Muscle layer of colon (tissue), 2 donors: ENCODE data around the gene ARF1.

Experiments
- H3K27ac ChIP-seq: one replicate; pipeline ENCODE4 v1.7.0; 2013; ENCODE audit warnings: low read depth, mild to moderate bottlenecking, low read length, moderate library complexity
- H3K27me3 ChIP-seq, 2 donors: one replicate each; pipeline ENCODE4 v1.7.0; 2013; ENCODE audit warnings: low read length in 2 of 2, mild to moderate bottlenecking in 2 of 2; ENCODE audit not compliant: insufficient read depth in 2 of 2, control insufficient read depth in 1 of 2
- H3K36me3 ChIP-seq: one replicate; pipeline ENCODE4 v1.7.0; 2013; ENCODE audit warnings: mild to moderate bottlenecking, low read length; ENCODE audit not compliant: insufficient read depth
- H3K4me1 ChIP-seq: one replicate; pipeline ENCODE4 v1.7.0; 2013; ENCODE audit warnings: mild to moderate bottlenecking, low read length; ENCODE audit not compliant: insufficient read depth
- H3K4me3 ChIP-seq, 2 donors: one replicate each; pipeline ENCODE4 v1.7.0; 2013; ENCODE audit warnings: low read length in 2 of 2, low read depth in 1 of 2, mild to moderate bottlenecking in 1 of 2, moderate library complexity in 1 of 2
- H3K9ac ChIP-seq: one replicate; pipeline ENCODE4 v1.7.0; 2013; ENCODE audit warnings: low read length
- H3K9me3 ChIP-seq: one replicate; pipeline ENCODE4 v1.7.0; 2013; ENCODE audit warnings: mild to moderate bottlenecking, low read length
- donor health status: abdominal sarcoma.
- donor health status: Adenocarcinoma of cecum.

ARF1 gene

DNA sequence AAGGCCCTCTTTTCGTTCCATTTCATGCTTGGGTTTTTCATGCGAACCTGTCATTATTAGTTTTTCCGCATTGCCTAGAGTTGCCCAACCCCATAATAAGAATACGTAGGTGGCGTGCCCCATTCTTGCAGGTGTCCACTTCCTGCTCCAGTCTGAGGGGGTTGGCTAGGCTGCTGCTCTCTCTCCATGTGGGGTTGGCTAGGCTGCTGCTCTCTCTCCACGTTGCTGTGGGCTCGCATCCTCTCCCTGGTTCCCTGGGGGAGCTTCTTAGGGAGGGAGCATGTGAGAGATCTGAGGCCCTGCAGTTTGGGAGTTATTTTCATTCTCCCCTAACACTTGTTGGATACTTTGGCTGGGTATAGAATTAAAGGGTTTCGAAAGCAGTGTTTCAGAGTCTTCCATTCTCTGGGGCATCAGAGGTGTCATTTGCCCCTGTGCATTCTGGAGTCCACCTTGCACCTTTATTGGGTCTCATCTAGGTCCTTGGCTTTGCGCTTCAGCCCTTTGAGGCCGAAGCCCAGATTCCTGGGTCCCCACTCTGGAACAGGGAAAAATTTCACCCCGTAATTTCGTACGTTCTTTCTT lies 12.0 kb downstream of the ARF1 start:
- no peak overlapping the region for H3K4me3 ChIP-seq
- peaks cover 25% of the 10 kb centered on the region for H3K36me3 ChIP-seq
- H3K4me1 ChIP-seq = peaks cover 35% of the 10 kb centered on the region

DNA sequence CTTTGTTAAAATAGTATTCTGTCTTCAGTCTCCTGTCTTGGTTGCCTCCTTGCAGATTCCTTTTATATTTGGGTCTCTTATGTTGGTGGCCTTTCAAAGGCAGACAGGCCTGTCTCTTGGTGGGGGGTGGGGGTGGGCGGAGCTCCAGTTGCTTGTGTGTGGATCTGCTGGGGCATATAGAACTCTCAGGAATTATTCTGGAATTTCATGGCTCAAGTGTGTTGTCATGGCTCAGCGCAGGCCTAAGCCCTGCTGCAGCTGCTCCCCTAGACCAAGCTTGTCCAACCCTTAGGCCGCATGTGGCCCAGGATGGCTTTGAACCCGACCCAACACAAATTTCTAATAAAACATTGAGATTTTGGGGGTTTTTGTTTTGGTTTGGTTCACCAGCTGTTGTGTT lies 12.7 kb downstream of the ARF1 start:
- Histone ChIP-seq H3K36me3 (peaks cover 32% of the 10 kb centered on the region), H3K4me1 (peaks cover 28% of the 10 kb centered on the region), H3K27me3 (no peaks in the 10 kb centered on the region), H3K27ac (no peak overlapping the region), H3K9me3 (peaks cover 3% of the 10 kb centered on the region), H3K9ac (no peak overlapping the region), H3K4me3 (no peak overlapping the region)

More for the DNA sequence above, 12.0 kb downstream of the ARF1 start:
- H3K27ac ChIP-seq = no peak overlapping the region
- H3K9me3 ChIP-seq = peaks cover 3% of the 10 kb centered on the region
- H3K27me3 ChIP-seq = no peaks in the 10 kb centered on the region
- H3K9ac ChIP-seq = no peak overlapping the region

DNA sequence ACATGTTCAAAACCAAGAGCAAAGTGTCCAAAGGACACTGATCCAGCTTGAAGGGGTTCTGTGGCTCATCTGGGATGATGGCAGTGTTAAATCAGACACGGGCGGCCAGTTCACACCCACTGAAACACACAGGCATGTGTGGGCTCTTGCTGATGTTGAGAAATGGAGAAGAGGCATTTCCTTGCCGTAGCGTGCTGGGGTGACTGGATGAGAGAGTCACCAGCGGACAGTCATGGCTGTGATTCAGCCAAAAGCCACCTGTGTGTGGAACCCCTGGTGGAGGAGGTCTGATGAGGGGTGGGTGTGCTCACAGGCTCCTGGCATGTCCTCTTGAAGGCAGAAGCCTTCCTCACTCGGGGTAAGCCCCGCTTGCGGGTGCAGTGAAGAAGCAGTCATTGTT lies 13.4 kb downstream of the ARF1 start:
- Histone ChIP-seq H3K36me3 (peaks cover 36% of the 10 kb centered on the region), H3K9me3 (peaks cover 3% of the 10 kb centered on the region), H3K4me3 (no peak overlapping the region), H3K27ac (no peak overlapping the region), H3K27me3 (no peaks in the 10 kb centered on the region), H3K4me1 (peaks cover 20% of the 10 kb centered on the region), H3K9ac (no peak overlapping the region)

DNA sequence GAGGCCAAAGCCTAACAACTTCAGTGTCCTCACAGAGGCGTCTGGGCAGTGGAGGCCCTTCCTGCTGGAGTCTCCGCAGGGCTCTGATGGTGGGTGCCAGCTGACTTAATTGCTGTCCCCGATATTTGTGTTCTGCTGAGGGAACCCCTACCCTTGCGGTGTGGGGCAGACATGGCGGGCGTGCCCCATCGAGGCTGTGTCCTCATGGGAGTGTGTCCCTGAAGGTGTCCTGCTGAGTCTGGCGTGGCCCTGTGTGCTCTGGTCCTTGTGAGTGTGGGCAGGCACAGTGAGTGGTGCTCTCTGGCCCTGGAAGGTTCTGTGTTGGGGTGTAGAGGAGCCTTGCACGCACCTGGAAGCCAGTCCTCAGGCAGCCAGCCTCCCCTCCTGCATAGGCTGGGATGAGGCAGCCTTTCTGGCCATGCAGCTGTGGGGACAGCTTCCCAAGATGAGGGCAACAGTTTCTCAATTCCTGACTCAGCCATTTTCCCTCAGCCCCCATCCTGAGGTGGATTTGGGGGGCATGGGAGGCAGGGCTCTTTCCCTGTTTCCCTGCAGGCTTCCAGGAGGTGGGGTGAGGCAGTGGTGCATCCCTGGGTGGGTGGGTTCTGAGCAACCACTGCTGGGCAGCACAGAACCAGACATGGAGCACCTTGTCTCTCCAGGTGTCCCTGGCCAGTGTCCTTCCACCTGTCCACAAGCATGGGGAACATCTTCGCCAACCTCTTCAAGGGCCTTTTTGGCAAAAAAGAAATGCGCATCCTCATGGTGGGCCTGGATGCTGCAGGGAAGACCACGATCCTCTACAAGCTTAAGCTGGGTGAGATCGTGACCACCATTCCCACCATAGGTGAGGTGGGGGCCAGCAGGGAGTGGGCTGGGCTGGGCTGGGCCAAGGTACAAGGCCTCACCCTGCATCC lies 14.2 kb downstream of the ARF1 start:
- H3K36me3 ChIP-seq = peaks cover 40% of the 10 kb centered on the region
- no peak overlapping the region for H3K27ac ChIP-seq
- peaks cover 18% of the 10 kb centered on the region for H3K4me1 ChIP-seq

DNA sequence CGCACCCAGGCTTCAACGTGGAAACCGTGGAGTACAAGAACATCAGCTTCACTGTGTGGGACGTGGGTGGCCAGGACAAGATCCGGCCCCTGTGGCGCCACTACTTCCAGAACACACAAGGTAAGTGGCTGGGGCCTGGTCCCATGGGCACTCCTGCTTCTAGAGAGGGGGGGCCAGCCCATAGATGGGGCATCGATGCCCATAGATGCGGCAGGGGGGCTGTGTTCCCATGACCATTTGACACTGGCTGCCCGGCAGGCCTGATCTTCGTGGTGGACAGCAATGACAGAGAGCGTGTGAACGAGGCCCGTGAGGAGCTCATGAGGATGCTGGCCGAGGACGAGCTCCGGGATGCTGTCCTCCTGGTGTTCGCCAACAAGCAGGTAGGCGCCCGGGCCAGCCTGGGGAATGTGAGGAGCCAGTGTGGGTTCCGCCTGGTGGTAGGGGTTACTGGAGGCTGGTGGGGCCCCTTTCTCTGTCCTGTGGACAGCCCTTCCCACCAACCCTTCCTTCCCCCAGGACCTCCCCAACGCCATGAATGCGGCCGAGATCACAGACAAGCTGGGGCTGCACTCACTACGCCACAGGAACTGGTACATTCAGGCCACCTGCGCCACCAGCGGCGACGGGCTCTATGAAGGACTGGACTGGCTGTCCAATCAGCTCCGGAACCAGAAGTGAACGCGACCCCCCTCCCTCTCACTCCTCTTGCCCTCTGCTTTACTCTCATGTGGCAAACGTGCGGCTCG lies 15.0 kb downstream of the ARF1 start:
- Histone ChIP-seq H3K27ac (no peak overlapping the region), H3K27me3 (no peaks in the 10 kb centered on the region), H3K4me3 (no peak overlapping the region), H3K9me3 (peaks cover 3% of the 10 kb centered on the region), H3K9ac (no peak overlapping the region), H3K4me1 (peaks cover 15% of the 10 kb centered on the region), H3K36me3 (peaks cover 40% of the 10 kb centered on the region)

More for the DNA sequence above, 14.2 kb downstream of the ARF1 start:
- Histone ChIP-seq H3K27me3 (no peaks in the 10 kb centered on the region), H3K9ac (no peak overlapping the region), H3K4me3 (no peak overlapping the region), H3K9me3 (peaks cover 3% of the 10 kb centered on the region)

DNA sequence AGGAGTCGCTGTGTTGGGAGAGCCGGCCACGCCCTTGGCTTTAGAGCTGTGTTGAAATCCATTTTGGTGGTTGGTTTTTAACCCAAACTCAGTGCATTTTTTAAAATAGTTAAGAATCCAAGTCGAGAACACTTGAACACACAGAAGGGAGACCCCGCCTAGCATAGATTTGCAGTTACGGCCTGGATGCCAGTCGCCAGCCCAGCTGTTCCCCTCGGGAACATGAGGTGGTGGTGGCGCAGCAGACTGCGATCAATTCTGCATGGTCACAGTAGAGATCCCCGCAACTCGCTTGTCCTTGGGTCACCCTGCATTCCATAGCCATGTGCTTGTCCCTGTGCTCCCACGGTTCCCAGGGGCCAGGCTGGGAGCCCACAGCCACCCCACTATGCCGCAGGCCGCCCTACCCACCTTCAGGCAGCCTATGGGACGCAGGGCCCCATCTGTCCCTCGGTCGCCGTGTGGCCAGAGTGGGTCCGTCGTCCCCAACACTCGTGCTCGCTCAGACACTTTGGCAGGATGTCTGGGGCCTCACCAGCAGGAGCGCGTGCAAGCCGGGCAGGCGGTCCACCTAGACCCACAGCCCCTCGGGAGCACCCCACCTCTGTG lies 15.9 kb downstream of the ARF1 start:
- Histone ChIP-seq H3K27me3 (no peaks in the 10 kb centered on the region), H3K9me3 (peaks cover 3% of the 10 kb centered on the region), H3K4me3 (no peak overlapping the region), H3K4me1 (peaks cover 15% of the 10 kb centered on the region), H3K9ac (no peak overlapping the region), H3K27ac (no peak overlapping the region), H3K36me3 (peaks cover 40% of the 10 kb centered on the region)

DNA sequence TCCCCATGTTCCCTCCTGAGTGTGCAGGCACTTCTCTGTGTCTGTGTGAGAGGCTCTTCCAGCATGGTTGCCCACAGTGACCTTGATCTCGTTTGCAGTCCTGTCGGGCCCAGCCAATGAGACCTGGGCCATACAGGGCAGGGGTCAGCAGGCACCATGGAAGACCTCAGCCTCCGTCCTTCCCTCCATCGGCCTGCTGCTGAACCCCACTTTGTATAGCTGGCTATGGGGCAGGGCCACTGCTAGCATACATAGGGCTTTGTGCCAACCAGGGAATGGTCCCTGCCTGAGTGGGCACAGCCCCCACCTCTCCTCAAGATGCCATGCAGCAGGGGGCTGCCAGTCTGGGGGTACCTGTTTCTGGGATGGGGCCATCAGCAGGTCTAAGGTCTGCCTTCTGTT lies 16.8 kb downstream of the ARF1 start:
- H3K4me3 ChIP-seq = no peak overlapping the region
- no peak overlapping the region for H3K27ac ChIP-seq
- no peak overlapping the region for H3K9ac ChIP-seq
- H3K4me1 ChIP-seq = peaks cover 22% of the 10 kb centered on the region
- peaks cover 40% of the 10 kb centered on the region for H3K36me3 ChIP-seq
- H3K9me3 ChIP-seq = peaks cover 3% of the 10 kb centered on the region
- no peaks in the 10 kb centered on the region for H3K27me3 ChIP-seq

DNA sequence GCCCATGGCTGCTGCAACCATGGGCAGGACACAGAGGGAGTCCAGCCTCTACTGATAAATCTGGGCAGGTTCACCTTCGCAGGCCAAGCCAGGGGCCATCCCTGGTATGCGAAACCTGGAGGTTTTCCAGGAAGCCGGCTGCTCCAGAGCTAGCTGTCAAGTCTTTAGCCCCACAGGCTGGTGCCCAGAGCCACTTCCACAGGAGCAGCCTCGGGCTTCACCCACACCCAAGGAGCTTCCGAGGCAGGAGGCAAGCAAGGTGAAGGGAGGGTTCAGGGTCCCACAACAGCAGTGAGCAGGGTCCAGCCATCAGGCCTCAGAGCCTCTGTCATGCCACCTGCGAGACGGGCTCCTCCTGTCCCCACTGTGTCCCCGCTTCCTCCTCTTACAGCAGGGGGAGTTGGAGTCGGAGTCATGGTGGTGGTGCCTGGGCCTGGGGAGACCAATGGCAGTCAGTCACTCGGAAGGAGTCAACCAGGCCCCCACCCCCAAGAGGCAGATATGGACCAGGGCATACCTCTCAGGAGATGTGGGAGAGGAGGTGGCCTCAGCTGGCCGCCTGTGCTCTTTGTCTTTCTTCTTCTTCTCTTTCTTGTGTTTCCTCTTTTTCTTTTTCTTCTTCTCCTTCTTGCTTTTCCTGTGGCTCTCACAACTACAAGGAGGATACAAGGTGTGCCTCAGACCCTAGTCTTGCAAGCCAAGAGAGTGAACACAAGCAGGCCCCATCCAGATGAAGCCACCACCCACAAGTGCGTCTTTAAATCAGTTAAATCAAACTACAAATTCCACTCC lies 18.5 kb downstream of the ARF1 start:
- H3K4me3 ChIP-seq = no peak overlapping the region
- H3K27ac ChIP-seq = no peak overlapping the region
- H3K27me3 ChIP-seq = no peaks in the 10 kb centered on the region
- no peaks in the 10 kb centered on the region for H3K9me3 ChIP-seq
- peaks cover 23% of the 10 kb centered on the region for H3K4me1 ChIP-seq
- no peak overlapping the region for H3K9ac ChIP-seq
- peaks cover 40% of the 10 kb centered on the region for H3K36me3 ChIP-seq

DNA sequence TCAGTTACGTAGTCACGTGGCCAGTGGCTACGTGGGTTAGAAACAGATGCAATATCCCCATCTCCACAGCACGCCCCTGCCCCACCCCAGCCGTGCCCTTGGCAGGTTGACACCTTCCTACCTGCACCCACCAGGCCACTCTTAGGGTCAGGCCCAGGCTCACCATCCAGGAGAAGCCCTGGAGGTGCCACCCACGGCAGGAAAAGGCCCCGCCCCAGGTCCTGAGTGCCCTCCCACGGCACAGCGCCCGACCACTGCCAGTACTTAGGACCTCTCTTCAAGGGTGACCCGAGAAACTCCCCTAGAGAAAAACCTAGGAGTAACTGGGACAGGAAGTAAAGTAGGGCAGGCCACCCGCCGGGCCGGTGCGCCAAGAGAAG lies 19.1 kb downstream of the ARF1 start:
- Histone ChIP-seq H3K27ac (no peak overlapping the region), H3K9me3 (no peaks in the 10 kb centered on the region), H3K4me3 (no peak overlapping the region), H3K4me1 (peaks cover 19% of the 10 kb centered on the region), H3K36me3 (peaks cover 41% of the 10 kb centered on the region), H3K27me3 (no peaks in the 10 kb centered on the region), H3K9ac (no peak overlapping the region)

DNA sequence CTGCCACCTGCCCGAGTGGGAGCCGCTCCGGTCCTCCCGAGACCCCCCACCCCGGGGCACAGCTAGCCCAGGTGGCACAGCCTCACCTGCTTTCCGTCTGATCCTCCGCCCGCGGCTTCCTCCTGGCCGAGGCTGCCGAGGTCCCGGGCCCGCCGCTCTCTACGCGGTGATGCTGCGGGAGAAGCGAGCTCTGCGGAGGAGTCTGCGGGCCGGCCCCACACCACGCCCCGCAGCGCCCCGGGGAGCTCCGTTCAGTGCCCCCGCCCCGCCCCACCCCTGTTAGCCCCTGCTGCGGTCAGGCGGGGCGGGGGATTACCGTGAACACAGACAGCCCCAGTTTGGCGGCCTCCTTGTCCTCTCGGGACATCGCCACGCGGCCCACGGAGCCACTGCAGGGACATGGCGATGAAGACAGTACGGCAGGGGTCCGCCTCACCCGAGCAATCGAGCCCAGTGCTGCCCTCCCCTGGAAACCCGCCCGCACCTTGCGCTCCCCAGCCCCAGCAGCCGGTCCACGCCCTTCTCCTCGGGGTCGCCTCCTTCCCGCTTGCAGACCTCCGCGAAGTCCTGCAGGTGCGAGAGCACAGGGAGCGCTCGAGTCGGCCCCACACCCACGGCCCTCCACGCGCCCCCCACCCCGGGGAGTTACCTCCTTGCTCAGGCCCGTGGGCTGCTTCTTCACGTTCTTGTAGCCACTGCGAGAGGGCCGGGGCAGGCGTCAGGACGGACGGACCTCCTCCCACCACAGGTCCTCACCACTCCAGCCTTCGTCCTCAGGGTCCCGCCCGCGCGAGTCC lies 19.7 kb downstream of the ARF1 start:
- Histone ChIP-seq H3K9me3 (no peaks in the 10 kb centered on the region), H3K4me1 (peaks cover 19% of the 10 kb centered on the region), H3K36me3 (peaks cover 46% of the 10 kb centered on the region), H3K27ac (peak overlapping the region; percentile 66), H3K27me3 (no peaks in the 10 kb centered on the region), H3K9ac (no peak overlapping the region), H3K4me3 (peak overlapping the region; percentile 38 to 53)
